ENCODE measurements around the gene LRTM2.

DNA sequence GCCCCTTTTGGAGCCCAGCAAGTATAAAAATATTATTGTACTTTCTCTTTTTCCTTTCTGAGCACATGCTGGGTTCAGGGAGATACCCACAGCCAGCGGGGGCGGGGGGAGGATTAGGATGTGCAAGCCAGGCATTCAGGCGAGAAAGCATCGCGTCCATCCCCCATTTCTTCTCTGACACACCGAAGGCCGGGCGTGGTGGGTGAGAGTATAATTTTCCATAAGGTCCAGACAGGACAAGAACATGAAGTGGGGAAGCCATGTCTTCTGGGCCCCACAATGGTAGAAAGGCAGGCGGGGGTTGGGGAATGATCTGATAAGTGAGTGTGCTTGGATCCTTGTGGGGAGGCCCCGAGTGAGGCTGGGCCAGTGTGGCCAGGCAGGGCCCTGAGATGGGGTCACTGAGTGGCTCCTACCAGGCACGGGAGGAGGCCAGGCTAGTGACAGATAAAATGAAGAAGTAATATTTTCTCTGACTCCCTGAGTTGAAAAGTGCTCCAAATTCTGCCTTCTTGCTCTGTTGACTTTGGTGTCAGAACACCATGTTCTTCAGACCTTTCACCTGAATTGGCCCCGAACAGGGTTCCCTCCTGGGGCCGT is 10.7 kb upstream of the LRTM2 start:
- TF ChIP-seq, protein P1, sequence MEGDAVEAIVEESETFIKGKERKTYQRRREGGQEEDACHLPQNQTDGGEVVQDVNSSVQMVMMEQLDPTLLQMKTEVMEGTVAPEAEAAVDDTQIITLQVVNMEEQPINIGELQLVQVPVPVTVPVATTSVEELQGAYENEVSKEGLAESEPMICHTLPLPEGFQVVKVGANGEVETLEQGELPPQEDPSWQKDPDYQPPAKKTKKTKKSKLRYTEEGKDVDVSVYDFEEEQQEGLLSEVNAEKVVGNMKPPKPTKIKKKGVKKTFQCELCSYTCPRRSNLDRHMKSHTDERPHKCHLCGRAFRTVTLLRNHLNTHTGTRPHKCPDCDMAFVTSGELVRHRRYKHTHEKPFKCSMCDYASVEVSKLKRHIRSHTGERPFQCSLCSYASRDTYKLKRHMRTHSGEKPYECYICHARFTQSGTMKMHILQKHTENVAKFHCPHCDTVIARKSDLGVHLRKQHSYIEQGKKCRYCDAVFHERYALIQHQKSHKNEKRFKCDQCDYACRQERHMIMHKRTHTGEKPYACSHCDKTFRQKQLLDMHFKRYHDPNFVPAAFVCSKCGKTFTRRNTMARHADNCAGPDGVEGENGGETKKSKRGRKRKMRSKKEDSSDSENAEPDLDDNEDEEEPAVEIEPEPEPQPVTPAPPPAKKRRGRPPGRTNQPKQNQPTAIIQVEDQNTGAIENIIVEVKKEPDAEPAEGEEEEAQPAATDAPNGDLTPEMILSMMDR (conservative IDR thresholded peaks at IDR 0.05; ENCODE audit: low read length), result no peak
- TF ChIP-seq EZH2phosphoT487 (IDR thresholded peaks at IDR 0.05; ENCODE audit: borderline replicate concordance, low read depth, low read length), result no peak
